NT2/D1 (cell line): ENCODE measurements around the gene UCHL3.

Source experiments
- SUZ12 ChIP-seq: IDR thresholded peaks from 2 replicates; pipeline ENCODE4 v1.6.1; 2011; ENCODE audit not compliant: insufficient read length, insufficient read depth; ENCODE audit errors: extremely low read depth
- YY1 ChIP-seq: IDR thresholded peaks from 2 replicates; pipeline ENCODE4 v1.6.1; 2011; ENCODE audit not compliant: insufficient read length, insufficient read depth
- ZNF274 ChIP-seq: IDR thresholded peaks from 2 replicates; pipeline ENCODE4 v1.6.1; 2011; ENCODE audit warnings: mild to moderate bottlenecking, low read depth, low read length

GRCh38 chr13:75612354-75612753 lies 62.8 kb downstream of the UCHL3 start:
- TF ChIP-seq SUZ12 (no peak), YY1 (no peak), ZNF274 (no peak)
